GM19025 (cell line): Measurements from ENCODE around the gene CALML4.
"Not testable (repeated sequence)": the region's sequence is repeated elsewhere in the genome, so short reads cannot be mapped to it uniquely, and the experiment has no call there.

ENCODE experiments used
- ATAC-seq: cut with Tn5 transposase; IDR thresholded peaks from one replicate; pipeline ENCODE4 v1.9.1; 2021; ENCODE audit warnings: mild to moderate bottlenecking, low read depth, moderate library complexity; ENCODE audit not compliant: unreplicated experiment

Gene CALML4

DNA sequence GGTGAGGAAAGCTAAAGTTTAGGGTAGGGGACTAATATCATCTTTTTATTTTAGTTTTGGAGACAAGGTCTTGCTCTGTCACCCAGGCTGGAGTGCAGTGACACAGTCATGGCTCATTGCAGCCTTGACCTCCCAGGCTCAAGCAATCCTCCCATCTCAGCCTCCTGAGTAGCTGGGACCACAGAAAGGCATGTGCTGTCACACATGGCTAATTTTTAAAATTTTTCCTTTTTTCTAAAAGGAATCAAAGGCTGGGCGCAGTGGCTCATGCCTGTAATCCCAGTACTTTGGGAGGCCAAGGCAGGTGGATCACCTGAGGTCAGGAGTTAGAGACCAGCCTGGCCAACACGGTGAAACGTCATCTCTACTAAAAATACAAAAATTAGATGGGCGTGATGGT lies 20.3 kb upstream of the CALML4 start:
- not testable (repeated sequence) for ATAC-seq

DNA sequence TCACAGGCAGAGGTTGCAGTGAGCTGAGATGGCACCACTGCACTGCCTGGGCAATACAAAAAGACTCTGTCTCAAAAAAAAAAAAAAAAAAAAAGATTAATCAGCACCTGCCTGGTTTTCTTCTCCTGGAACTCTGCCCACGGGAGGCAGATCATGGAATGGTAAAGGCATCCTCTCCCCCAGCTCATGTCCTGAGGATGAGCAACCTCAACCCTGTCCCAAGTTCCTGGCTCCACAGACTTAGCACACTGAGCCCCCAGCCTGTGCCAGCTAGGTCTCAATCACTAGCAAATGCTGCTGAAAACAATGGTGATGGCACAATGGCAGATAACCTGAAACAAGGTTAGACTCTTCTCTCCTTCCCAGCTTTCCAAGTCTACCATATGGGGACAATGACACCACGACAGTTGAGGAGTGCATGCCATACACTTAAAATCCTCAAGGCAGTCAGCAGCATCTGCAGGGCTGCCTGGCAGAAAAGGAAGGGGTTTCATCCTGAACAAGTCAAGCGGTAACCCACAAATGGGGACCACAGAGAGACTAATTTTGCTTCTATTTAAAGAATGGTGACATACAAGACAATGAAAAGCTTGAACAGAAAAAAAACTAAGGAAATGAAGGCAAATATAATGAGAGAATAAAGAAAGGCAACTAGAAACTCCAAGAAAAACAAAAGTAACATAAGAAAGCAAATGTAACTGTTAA lies 19.6 kb upstream of the CALML4 start:
- no peak for ATAC-seq

DNA sequence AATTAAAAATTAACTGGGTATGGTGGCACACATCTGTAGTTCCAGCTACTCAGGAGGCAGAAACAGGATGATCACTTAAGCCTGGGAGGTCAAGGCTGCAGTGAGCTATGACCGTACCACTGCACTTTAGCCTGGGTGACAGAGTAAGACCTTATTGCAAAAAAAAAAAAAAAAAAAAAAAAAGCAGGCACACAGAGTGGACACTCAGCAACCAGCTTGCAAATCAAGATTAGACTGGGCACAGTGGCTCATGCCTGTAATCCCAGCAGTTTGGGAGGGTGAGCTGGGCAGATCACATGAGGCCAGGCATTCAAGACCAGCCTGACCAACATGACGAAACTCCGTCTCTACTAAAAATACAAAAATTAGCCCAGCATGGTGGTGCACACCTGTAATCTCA lies 19.0 kb upstream of the CALML4 start:
- no peak for ATAC-seq

- ATAC-seq: no peak
Measured at GRCh38 chr15:68223171-68223570, 18.0 kb upstream of the CALML4 start.

- ATAC-seq: not testable (repeated sequence)
Measured at GRCh38 chr15:68222432-68222743, 17.3 kb upstream of the CALML4 start.

DNA sequence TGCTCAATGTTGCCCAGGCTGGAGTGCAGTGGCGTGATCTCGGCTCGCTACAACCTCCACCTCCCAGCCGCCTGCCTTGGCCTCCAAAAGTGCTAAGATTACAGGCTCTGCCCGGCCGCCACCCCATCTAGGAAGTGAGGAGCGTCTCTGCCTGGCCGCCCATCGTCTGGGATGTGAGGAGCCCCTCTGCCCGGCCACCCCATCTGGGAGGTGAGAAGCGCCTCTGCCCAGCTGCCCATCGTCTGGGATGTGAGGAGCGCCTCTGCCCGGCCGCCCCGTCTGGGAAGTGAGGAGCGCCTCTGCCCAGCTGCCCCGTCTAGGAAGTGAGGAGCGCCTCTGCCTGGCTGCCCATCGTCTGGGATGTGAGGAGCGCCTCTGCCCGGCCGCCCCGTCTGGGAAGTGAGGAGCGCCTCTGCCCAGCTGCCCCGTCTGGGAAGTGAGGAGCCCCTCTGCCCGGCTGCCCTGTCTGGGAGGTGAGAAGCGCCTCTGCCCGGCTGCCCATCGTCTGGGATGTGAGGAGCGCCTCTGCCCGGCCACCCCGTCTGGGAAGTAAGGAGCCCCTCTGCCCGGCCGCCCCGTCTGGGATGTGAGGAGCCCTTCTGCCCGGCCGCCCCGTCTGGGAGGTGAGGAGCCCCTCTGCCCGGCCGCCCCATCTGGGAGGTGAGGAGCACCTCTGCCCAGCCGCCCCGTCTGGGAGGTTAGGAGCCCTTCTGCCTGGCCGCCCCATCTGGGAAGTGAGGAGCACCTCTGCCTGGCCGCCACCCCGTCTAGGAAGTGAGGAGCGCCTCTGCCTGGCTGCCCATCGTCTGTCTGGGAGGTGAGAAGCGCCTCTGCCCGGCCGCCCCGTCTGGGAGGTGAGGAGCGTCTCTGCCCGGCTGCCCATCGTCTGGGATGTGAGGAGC lies 16.6 kb upstream of the CALML4 start:
- not testable (repeated sequence) for ATAC-seq

DNA sequence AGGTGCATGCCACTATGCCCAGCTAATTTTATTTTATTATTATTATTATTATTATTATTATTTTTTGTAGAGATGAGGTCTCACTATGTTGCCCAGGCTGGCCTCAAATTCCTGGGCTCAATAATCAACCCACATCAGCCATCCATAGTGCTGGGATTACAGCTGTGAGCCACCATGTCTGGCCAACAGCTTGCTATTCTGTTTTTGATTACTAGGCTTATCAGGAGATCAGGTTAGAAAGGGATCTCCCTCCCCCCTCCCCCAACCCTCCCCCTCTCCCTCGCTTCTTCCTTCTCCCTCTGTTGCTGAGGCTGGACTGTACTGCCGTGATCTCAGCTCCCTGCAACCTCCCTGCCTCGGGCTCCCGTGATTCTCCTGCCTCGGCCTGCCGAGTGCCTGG lies 15.8 kb upstream of the CALML4 start:
- ATAC-seq: no peak

DNA sequence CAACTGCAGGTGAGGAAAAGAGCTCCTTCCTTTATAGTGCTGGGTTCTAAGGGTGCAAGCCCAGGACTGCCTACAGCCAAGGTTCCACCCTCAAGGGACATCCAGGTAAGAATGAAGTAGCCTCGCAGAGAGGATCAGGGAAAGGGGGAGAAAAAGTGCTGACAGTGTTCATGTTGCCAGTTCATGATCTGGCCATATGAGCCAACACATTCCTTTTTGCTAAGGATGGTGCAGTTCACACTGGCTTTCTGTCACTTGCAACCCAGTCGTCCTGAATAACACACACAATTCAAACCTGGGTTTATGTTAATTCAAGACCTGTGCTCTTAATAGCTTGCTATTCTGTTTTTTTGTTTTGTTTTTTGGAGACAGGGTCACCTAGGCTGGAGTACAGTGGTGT lies 15.4 kb upstream of the CALML4 start:
- no peak for ATAC-seq

DNA sequence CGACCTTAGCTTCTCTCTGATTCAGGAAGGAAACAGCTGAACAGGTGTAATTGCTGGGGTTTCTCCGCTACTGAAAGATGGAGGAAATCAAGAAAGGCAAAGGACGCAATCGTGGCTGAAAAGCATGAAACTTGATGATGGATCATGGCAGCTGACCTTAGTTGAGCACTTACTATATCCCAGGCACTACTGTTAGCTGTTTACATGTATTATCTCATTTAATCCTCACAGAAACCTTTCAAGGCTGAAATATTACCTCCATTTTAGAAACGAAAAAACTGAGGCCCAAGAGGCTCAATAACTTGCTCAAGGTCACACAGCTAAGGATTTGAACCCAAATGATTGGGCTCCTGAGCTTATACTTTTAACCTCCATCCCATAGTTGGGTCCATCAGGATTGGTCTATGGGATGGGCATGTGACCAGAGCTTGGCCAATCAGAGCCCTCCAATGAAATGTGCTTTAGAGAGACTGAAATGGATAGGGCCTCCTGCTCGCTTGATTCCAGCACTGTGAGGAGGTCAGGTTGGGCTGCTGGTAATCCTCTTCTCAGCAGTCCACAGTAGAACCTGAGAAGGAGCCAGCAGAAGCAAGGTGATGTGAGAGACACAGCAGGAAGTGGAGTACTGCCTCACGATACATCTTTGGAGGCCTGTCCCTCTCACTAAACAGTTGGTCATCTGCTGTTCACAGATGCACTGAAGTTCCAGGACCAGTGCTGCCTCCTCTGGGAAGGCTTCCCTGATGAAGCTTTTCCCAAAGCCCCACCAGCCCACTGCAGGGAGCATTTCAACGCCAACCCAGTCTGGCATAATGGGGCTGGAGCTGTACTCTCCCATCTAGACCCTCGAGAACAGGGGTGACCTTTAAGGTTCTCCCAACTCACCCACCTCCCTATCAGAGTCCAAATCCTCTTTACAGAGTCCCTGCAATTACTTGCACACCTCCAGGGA lies 14.0 kb upstream of the CALML4 start:
- ATAC-seq: no peak

DNA sequence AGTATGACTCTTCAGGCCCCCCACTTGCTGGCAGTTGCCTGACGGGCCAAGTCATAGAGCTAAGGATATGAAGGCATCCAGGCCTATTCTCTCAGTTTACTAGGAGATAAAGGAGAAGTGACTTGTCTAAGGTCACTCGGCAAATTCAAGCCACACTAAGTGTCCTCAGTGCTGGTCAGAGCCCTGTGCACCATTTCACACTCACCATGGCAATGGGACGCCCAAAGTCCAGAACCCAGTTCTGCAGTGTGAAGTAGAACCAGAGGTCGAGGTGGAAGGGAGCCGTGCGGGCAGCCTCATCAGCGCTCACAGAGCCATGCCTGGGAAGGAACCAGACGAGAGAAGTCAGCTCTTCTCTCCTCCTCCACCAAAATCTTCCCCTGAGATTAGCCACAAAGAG lies 13.2 kb upstream of the CALML4 start:
- no peak for ATAC-seq

DNA sequence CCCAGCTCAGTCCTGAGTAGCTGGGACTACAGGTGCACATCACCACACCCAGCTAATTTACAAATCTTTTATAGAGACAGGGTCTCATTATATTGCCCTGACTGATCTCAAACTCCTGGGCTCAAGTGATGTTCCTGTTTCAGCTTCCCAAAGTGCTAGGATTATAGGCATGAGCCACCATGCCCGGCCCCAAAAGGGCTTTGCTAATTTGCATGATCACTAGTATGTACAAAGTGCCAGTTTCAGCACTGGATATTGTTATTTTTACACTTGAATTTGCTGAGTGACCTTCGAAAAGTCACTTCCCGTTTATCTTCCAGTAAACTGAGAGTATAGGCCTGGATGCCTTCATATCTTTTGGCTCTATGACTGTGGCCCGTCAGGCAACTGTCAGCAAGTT lies 12.2 kb upstream of the CALML4 start:
- no peak for ATAC-seq

DNA sequence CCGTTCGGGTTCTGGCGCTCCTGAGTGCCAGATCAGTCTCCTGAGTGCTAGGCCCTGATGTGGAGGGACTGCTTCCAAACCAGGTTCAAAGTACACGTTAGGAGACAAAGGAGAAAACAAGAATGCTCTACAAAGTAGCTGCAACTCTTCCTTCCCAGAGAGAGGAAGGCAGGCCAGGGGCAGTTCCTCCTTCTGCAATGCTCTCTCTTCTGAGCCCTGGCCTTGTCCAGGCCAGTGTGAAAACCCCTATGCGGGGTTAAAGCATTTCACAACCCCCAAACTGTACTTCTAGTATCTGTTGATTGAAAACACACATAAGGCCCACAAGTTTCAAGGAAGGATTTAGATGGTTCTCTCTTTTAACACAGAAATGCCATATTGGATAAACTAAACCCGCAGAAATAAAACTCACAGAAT lies 9.7 kb upstream of the CALML4 start:
- ATAC-seq: no peak

DNA sequence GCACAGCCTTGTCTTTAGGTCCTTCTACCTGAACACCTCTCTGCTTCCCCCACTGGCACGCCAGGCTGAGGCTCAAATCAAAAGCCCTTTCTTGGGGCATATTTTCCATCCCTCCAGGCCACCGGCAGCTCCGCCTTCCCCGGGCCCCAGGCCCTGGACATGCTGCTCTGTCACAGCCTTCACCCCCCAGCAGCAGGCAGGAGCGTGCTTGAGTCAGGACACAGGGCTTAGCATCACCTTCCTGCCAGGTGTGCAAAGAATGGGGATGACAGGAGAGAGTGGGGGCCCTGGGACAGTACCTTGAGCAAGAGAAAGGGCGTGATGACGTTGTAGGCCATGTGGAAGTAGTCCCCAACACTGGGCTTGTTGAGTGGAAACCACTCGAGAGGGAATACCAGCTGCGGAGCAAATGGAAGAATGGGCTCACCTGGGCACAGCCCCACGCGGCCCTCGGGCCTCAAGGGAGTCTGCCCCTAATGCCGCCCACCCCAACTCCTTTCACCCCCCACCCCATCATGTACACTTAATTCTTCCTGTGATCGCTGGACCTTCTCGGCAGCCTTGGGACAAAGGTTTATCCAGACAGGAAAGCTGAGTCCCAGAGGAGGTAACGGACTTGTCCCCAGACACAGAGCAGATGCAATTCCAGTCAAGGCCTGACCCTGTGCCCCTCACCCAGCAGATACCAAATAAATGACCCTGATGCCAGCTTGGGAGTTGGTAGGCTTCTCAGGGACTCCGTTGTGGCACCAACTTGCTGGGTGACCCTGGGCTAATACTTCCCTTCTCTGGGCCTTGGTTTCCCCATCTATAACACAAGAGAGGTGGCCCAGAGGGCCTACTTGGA lies 9.1 kb upstream of the CALML4 start:
- ATAC-seq: no peak

DNA sequence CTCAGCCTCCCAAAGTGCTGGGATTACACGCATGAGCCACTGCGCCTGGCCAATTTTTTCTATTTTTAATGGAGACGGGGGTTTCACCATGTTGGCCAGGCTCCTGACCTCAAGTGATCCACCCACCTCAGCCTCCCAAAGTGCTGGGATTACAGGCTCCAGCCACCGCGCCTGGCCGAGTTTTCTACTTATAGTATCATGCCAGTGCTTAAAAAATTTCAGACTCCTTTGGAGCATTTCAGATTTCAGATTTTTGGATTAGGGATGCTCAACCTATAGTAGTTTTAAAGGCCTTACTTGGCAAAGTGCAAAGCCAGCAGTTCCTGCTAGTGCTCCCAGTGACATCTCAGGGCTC lies 8.3 kb upstream of the CALML4 start:
- not testable (repeated sequence) for ATAC-seq

- no peak for ATAC-seq
Measured at GRCh38 chr15:68211656-68212320, 6.7 kb upstream of the CALML4 start.

- ATAC-seq: no peak
Measured at GRCh38 chr15:68210821-68211655, 5.9 kb upstream of the CALML4 start.

DNA sequence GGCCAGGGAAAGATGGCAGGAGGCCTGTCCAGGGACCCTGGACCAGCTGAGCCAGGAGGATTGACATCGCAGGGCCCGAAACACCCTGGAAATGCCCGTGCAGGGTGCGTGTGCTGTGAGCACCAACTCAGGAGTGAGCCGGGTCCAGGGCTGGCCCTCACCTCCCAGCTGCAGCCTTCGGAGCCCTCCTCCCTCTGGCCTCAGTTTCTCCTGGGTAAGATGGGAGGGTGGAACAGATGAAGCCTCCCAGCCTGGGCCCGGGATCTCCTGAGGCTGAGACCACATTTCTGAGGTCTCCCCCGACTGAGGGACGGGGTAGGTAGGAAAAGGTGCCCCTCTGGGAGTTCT lies 5.3 kb upstream of the CALML4 start:
- ATAC-seq: no peak

- ATAC-seq: no peak
Measured at GRCh38 chr15:68209735-68210408, 4.7 kb upstream of the CALML4 start.
